LNCaP clone FGC (cell line): ENCODE data around the gene DAZAP2.

Source experiments
- DNase-seq: peaks from one replicate; pipeline ENCODE4 v3.0.0-alpha.2; 2011; ENCODE audit warnings: low read depth
- H3K4me3 ChIP-seq: 2 replicates; pipeline ENCODE4 v1.5.1; 2011; ENCODE audit warnings: mild to moderate bottlenecking, low read depth, low read length, control low read depth
- TF ChIP-seq, protein P1 (sequence below): IDR thresholded peaks from 2 replicates; pipeline ENCODE4 v1.5.1; 2012; ENCODE audit warnings: mild to moderate bottlenecking; ENCODE audit not compliant: control insufficient read depth, insufficient read depth; ENCODE audit errors: extremely low read depth

DAZAP2 gene

DNA sequence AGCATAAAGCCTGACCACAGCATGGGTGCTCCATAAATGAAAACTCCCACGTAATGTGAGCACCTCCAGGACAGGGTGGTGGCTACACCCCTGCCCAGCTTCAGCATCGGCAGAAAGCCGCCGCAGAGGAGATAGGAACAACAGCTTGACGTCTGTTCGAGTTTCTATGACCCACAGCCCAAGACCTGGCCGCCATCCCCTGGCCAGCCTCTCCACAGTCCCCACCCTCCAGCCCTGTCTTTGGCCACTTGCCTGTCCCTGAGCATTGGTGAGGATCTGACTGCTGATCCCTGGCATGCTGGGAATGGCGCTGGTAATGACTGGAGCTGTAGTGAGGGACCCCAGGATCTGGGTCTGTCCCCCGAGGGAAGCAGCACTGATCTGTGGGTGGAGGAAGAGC is 42.1 kb upstream of the DAZAP2 start:
- no peak for DNase-seq
- TF ChIP-seq, protein P1, sequence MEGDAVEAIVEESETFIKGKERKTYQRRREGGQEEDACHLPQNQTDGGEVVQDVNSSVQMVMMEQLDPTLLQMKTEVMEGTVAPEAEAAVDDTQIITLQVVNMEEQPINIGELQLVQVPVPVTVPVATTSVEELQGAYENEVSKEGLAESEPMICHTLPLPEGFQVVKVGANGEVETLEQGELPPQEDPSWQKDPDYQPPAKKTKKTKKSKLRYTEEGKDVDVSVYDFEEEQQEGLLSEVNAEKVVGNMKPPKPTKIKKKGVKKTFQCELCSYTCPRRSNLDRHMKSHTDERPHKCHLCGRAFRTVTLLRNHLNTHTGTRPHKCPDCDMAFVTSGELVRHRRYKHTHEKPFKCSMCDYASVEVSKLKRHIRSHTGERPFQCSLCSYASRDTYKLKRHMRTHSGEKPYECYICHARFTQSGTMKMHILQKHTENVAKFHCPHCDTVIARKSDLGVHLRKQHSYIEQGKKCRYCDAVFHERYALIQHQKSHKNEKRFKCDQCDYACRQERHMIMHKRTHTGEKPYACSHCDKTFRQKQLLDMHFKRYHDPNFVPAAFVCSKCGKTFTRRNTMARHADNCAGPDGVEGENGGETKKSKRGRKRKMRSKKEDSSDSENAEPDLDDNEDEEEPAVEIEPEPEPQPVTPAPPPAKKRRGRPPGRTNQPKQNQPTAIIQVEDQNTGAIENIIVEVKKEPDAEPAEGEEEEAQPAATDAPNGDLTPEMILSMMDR: no peak
- no peak overlapping the region for H3K4me3 ChIP-seq

DNA sequence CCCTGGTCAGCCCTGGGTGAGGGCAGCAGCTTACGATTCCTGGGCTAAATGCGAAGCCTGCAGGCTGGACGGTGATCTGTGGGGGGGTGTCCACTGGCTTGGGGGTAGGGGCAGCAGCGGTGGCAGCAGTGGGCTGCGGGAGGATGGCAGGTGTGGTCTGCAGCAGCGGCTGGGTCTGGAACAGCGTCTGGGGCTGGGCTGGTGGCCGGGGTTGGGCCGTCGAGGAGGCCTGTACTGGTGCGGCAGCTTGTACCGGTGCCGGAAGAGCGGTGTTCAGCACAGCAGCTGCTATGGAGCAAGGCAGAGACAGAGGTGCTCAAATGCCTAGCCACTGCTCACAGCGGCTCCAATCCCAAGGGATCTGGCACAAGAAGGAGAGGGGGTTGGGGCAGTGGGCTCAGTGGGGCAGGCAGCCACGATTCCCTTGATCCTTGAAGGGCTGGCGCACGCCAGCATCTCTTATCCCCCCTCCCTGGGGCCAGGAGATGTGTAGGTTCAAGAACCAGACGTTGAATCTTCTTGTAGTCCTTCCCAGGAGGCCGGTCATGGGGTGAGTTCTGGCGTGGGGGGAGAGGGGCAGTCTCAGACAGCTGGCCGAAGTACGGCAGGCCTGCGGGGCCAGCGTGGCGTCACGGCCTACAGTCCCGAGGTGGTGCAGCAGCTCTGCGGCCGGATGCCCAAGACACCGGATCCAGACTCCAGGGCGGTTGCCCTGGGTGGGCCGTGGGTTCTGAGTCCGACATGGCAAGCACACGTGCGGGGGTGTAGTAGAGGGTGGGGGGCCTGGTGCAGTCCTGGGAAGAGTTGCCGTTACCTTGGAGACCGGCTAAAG is 40.7 kb upstream of the DAZAP2 start:
- no peak overlapping the region for H3K4me3 ChIP-seq
- DNase-seq: no peak
- TF ChIP-seq, protein P1: no peak

DNA sequence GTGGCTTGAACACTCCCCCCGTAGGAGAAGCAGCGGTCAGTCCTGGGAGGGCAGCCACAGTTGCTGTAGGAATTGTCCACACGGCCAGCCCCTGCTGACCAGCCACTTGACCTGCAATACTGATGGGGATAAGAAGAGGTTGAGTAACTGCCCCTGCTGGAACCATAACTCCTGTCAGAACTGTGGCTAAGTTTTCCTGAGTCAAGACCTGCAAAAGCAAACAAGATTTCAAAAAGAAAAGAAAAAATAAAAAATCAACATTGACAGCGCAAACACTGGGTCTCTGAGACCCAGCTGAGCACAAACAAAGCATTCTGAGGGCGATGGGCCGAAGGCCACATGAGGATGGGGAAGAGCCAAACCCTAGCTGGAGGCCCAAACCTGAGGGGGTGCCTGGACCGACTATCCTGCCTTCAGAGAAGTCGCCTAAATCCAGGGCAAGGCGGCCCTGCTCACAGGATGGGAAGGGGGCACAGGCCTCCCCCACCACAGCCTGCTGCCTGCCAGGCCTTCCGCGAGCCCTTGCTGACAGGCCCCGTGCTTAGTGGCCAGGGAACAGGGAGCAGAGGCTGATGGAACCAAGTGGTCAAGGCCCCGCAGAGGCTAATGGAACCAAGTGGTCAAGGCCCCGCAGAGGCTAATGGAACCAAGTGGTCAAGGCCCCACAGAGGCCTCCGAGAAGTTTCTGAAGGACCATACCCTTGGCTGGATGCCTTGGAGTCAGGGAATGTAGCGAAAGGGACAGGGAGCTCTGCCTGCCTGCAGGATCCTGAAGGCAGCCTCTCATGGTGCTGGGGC is 39.9 kb upstream of the DAZAP2 start:
- TF ChIP-seq, protein P1: no peak
- H3K4me3 ChIP-seq: no peak overlapping the region
- DNase-seq: no peak

DNA sequence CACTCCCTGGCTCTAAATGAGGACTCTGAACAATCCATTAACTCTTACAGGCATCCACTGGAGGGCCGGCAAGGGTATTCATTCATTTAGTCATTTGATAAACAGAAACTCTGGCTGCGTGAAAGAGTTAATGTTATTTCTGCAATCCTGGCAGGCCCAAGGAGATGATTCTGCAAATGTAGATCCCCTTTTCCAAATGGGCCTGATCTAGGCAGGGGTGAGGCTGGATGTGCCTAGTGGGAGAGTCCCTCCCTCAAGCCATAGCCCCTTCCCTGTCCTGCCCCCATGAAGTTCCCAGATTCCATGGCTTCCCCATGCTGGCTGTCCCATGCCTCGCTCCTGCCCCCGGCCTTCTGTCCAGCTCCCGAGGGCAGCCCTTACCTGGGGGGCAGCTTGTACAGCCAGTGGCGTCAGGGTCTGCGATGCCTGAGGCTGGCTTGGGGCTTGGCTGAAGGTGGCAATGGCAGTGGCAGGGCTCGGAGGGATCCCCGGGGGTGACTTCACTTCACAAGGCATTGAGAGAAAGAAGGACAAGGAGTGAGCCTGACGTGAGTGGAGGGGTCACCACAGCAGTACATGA is 39.2 kb upstream of the DAZAP2 start:
- H3K4me3 ChIP-seq: no peak overlapping the region
- TF ChIP-seq, protein P1: no peak
- DNase-seq: no peak

DNA sequence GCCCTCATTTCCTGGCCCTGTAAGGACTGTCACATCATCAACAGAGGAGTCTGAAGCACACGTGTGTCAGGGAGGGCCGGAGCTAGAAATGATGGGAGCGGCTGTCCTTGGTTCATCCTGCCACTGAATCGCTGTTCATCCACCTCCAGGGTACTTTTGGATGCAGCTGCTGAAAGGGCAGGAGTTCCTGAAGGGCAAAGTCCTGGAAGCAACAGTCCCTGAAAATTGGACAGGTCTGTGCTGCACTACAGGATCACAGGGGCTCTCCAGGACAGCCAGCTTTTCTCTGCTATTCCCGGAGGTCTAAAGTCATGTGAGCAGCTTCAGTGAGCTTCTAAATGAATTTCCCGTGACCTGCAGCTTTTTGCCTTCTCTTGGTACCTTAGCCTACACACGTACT is 38.5 kb upstream of the DAZAP2 start:
- TF ChIP-seq, protein P1: no peak
- DNase-seq: no peak
- no peak overlapping the region for H3K4me3 ChIP-seq

DNA sequence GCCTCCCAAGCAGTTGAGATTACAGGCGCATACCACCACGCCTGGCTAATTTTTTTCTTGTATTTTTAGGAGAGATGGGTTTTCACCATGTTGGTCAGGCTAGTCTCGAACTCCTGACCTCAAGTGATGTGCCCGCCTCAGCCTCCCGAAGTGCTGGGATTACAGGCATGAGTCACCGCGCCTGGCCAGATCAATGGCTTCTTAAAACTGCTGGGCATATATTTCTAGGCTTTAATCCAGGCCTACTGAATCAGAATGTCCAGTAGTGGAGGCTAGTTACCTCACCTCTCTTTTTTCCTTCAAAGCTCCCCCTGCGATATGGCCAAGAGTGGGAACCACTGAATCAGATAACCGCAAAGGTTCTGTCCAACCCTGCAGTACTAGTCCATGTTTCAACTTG is 37.8 kb upstream of the DAZAP2 start:
- TF ChIP-seq, protein P1: no peak

More for the DNA sequence above, 37.8 kb upstream of the DAZAP2 start:
- no peak for DNase-seq
- no peak overlapping the region for H3K4me3 ChIP-seq
